Stimulated activated CD4-positive, alpha-beta T cell treated with anti-CD3 and anti-CD28 coated beads, Interleukin-15, amount 100 ng/mL, for 1 hour (primary cell): ENCODE data around the gene ZNF410.
"Not testable (repeated sequence)": the region's sequence is repeated elsewhere in the genome, so short reads cannot be mapped to it uniquely, and the experiment has no call there.

ENCODE experiments used
- DNase-seq, 2 donors: peaks; one replicate each; pipeline ENCODE4 v3.0.0-alpha.2; 2020; ENCODE audit warnings: low read depth in 1 of 2, low spot score in 1 of 2

Gene ZNF410, protein sequence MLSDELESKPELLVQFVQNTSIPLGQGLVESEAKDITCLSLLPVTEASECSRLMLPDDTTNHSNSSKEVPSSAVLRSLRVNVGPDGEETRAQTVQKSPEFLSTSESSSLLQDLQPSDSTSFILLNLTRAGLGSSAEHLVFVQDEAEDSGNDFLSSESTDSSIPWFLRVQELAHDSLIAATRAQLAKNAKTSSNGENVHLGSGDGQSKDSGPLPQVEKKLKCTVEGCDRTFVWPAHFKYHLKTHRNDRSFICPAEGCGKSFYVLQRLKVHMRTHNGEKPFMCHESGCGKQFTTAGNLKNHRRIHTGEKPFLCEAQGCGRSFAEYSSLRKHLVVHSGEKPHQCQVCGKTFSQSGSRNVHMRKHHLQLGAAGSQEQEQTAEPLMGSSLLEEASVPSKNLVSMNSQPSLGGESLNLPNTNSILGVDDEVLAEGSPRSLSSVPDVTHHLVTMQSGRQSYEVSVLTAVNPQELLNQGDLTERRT

DNA sequence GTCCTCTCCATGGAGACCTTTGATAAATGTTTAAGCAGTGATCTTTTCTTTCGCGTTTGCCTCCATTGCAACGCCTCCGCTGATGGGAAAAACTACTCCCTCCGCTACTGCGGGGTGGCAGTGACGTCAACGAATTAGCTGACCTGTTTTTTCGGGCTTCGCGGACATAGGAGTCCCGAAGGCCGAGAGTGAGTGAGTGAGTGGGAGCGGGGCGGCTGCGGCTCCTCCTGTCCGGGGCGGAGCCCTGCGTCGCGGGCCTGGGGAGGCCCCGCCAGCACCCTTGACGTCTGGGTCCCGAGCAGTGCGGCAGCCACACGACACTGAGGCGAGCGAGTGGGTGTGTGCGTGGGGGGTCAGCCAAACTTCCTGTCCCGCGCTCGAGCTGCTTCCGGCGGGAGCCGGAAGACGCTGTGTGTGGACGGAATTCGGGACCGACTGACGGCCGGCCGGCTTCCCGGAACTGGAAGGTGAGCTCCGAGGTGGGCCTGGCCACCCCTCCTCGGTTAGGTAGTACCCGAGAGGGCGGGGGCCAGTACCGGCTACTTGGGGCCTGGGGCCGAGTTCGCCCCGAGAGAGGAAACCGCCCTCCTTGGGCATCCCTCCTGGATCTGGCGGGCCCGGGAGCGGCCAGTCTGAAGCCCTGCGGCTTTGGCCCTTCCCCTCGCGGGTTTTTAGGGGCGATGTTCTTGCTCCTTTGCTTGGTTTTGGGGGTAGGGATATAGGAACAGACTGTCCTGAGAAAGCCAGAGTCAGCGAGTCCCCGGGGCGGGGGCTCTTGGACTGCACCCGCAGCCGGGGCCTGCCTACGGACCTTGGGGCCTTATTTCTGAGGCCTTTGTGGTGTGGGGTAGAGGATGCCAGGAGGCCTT, at the start of gene ZNF410:
Gene ZNF410, plus strand, starts transcription at position 411 of the 869 bp plus-strand sequence. CDS start 5,317 bp downstream, outside the sequence.
- peak; percentile 69 to 87 for DNase-seq

DNA sequence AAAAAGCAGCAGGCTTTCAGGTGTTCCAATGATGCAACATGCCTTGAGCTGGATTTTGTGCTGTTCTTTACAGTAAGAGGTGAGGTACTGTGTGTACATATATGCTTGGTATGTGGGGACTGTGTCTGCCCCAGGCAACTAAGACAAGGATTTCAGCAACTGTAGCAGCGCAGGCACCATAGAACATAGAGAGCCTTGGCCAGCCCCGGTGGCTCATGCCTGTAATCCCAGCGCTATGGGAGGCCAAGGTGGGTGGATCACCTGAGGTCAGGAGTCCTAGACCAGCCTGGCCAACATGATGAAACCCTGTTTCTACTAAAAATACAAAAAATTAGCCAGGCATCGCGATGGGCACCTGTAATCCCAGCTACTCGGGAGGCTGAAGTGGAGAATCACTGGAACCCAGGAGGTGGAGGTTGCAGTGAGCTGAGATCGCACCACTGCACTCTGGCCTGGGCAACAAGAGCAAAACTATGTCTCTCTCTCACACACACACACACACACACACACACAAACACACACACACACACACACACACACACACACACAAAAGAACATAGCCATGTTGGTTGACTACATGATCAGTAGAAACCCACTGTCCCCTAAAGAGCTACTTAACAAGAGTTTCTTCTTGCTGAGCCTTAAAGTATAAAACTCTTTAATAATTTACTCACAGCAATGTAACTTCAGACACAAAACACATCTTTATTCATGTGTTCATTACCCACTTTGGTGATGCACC, 48.2 kb upstream of the ZNF410 start:
- not testable (repeated sequence) for DNase-seq

DNA sequence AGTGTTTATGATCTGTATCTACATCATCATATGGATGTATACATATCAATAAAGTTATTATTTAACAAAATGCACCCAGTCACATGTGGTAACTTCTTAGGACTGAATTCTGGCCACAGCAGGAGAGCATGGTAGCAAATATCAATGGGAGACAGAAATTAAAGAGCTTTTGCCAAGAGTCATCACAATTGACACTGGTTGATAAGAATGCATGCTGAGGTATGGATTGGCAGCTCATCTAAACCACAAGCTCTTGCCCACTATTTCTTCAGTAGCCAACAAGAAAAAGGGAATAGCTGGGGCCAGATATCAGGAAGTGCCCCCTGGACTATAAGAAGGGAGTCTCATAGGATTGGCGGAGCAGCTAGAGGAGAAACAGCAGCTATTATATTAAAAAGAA, 44.5 kb upstream of the ZNF410 start:
- DNase-seq: no peak

DNA sequence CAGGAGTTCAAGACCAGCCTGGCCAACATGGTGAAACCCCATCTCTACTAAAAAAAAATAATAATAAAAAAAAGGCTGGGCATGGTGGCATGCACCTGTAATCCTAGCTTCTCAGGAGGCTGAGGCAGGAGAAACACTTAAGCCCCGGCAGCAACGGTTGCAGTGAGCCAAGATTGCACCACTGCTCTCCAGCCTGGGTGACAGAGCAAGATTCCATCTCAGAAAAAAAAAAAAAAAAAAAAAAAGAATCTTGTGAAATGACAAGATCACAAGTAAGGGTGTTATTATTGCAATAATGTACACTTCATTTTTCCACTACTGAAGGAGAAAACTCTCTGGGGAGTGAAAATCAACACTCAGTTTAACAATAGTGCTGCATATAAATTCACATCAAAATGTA, 43.8 kb upstream of the ZNF410 start:
- DNase-seq: no peak

DNA sequence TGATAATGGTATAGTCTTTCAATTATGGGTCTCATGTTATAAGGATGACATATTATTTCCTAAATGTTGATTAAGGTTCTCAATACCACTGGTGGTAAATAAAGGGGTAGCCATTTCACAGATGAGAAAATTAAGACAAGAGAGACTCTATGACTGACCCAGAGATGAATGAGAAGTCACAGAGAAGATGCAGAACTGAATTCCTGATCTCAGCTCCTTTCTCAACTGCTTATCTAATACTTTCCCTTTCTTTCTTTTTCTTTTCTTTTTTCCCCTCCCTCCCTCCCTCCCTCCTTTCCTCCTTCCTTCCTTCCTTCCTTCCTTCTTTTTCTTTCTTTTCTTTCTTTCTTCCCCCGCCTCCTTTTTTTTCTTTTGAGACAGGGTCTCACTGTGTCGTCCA, 43.4 kb upstream of the ZNF410 start:
- DNase-seq: no peak

DNA sequence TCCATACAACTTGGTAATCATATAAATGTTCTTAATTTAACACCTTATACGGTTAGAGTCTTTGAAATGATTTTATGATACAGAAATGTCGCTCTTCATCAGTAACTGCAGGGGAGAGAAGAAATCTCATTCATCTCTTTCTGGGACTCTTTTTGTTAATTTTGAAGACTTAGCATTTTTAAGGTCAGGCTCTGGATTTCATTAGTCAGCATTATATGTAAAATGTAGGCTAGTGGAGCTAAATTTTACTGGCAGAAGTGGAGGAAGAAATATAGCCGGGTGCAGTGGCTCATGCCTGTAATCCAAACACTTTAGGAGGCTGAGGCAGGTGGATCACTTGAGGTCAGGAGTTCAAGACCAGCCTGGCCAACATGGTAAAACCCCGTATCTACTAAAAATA, 39.7 kb upstream of the ZNF410 start:
- DNase-seq: no peak

DNA sequence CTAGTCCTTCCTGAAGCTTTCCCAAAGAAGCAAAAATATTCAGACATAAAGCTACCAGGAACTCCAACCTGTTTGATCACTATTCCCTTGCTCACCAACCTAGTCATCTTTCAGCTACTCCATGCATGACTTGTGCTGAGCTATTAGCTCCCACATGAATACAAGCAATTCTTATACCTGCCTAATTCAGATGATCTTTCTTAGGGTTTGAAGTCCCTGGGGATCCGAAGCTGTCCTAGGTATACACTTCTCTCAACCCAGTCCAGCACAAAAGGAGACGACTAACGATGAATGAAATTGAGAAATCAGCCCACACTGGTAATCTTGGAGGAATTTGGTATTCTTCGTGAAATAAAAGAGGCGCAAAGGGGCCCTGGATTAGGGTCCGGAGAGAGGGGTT, 35.7 kb upstream of the ZNF410 start:
- DNase-seq: no peak

DNA sequence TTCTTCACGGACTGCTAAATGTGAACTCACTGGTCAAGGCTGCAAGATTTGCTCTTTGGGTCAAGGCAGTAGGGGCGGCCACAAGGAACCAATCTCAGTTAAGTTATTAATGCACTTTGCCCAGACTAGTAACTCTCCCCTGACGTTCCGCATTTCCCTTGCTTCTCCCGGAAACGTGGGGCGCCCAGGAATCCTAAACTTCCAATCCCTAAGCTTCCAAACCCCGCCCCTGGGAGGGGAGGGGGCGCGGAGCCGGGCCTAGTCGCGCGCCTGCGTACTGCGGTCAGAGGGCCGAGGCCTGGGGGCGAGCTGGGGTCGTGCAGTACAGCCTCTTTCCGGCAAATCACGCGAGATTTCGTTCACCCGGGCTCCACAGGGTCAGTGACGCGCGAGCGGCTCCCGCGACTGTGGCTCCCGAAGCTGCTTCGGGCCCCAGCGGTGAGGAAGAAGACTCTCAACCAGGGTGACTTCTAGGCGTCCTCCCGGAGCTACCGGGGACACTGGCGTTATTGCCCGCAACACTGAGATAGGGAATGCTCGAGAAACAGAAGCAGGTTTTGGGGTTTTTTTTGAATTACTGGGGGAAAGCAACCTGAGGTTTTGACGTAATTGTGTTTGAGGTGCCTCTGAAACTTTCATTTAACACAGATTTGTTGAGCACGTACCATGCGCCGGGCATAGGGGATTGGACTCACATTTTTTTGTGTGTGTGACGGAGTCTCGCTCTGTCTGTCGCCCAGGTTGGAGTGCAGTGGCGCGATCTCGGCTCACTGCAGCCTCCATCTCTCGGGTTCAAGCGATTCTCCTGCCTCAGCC, 34.9 kb upstream of the ZNF410 start, which contains the start of gene PTGR2:
Gene PTGR2, plus strand, starts transcription at position 265 of the 816 bp plus-strand sequence. CDS start 7,032 bp downstream, outside the sequence.
- DNase-seq: peak; percentile 70 to 79

DNA sequence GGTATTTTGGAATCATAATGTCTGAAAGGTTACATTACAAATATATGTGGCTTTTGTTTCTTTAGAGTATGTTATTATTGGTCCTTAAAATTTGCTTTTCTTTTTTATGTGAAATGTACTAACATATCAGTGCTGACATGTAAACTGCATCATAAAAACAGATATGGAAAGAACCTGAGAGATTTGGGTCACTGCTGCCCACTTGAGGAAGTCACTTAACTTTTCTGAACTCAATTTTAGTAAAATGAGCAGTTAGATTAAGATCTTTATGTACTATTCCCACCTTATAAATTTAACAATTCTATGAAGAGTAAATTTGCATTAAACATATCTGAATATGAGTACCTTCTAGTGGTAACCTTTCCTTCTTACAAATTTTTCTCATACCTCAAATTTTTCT, 27.5 kb upstream of the ZNF410 start:
- no peak for DNase-seq

DNA sequence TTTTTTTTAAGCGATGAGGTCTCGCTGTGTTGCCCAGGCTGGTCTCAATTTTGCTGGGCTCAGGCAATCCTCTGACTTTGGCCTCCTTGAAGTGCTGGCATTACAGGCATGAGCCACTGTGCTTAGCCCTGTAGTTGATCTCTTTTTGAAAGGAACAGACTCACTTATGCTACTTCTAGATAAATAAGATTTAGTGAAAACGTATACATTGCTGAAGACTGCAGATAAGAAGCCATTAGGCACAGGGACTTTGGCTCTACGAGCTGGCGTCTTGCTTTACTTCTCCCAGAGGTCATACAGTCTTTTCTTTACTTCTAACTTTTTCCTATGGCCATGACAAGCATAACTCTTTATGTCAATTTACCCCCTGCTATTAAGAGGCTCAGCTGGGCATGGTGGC, 25.6 kb upstream of the ZNF410 start:
- DNase-seq: no peak

DNA sequence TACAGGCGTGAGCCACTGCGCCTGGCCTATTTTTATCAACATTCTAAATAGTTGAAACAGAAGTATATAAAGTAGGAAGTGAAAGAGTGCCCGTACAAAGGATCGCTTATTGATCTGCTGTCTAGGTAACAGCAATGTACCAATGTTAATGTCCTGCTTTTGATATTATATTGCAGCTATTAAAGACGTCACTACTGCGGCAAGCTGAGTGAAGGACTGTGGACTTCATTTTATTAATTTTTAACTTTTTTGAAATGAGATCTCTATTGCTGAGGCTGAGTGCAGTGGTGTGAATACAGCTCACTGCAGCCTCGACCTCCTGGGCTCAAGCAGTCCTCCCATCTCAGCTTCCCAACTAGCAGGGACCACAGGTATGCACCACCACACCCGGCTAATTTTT, 24.2 kb upstream of the ZNF410 start:
- no peak for DNase-seq

DNA sequence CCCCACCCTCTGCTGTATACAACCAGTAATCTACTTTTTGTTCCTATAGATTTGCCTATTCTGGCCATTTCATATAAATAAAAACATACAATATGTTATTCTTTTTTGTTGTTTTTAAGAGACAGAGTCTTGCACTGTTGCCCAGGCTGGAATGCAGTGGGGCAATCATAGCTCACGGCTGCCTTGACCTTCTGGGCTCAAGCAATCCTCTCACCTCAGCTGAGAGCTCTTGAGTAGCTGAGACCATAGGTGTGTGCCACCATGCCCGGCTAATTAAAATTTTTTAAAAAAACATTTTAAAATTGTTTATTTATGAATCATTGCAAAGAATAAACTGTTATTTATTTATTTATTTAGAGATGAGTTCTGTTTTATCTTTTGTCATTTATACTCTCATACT, 23.4 kb upstream of the ZNF410 start:
- no peak for DNase-seq

DNA sequence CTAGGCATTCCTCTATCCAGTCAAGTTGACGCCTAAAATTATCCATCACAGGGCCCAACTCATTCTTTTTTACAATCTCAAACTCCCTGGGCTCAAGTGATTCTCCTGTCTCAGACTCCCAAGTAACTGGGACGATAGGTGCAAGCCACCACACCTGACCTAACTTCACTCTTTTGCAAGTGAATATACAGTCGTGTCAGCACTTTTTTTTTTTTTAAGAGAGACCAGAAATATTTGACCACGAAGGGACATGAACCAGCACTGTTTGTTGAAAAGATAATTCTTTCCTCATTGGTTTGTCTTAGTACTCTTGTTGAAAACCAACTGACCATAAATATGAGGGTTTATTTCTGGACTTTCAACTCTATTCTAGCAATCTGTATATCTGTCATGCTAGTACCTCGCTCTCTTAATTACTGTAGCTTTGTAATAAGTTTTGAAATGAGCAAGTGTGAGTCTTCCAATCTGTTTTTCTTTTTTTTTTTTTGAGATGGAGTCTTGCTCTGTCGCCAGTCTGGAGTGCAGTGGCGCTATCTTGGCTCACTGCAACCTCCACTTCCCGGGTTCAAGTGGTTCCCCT, 21.0 kb upstream of the ZNF410 start:
- DNase-seq: no peak

DNA sequence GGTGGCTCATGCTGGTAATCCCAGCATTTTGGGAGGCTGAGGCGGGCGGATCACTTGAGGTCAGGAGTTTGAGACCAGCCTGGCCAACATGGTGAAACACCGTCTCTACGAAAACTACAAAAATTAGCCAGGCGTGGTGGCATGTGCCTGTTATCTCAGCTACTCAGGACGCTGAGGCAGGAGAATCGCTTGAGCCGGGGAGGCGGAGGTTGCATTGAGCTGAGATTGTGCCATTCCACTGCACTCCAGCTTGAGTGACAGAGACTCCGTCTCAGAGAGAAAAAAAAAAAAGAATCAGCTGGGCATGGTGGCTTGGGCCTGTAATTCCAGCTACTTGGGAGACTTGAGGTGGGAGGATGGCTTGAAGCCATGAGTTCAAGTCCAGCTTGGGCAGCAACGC, 16.9 kb upstream of the ZNF410 start:
- not testable (repeated sequence) for DNase-seq

DNA sequence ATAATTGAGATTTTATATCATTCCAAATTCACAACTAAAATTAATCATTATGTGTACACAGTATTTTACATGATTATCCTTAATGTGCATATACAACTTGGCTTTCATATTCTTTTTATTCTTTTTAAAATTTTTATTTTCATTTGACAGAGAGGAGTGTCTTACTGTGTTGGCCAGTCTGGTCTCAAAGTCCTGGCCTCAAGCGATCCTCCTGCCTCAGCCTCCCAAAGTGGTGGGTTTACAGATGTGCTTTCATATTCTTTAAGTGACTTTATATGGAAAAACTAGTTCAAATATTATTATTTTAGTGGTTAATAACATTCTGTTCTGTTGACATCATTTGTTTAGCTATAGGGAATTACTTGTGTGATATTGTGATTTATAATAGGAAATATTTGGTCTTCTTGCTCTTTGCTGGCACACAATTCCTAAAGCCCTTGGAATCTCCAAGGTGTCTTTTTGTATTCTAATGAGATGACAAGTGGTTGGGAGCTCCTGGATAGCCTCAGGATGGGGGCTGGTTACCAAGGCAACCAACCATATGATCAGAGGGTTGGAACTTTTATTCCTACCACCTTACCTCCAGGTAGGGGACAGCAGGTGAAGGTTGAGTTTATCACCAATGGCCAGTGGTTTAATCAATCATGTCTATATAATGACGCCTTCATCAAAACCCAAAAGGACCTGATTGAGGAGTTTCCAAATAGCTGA, 16.0 kb upstream of the ZNF410 start:
- DNase-seq: no peak

DNA sequence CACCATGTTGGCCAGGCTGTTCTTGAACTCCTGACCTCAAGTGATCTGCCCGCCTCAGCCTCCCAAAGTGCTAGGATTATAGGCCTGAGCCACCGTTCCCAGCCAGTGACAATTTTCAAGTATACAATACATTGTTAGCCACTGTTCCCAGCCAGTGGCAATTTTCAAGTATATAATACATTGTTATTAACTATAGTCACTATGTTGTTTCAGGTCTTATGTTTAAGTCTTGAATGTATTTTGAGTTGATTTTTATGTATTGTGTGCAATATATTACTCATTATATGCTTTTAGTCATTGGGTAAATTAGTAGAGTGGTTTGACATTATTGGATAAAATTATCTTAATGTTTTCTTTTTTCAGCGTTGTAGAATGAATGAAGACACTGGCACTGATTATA, 13.0 kb upstream of the ZNF410 start:
- DNase-seq: no peak

DNA sequence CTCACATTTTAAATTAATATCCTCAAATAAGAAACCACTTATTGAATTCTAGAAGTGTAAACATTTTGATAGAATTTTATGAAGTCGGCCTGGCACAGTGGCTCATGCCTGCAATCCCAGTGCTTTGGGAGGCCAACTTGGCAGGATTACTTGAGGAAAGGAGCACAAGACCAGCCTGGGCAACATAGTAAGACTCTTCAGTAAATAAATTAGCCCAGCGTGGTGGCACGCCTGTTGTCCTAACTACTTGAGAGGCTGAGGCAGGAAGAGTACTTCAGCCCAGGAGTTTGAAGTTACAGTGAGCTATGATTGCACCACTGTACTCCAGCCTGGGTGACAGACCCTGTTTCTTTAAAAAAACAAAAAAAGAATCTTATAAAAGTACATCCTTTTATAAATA, 8.9 kb upstream of the ZNF410 start:
- DNase-seq: no peak

DNA sequence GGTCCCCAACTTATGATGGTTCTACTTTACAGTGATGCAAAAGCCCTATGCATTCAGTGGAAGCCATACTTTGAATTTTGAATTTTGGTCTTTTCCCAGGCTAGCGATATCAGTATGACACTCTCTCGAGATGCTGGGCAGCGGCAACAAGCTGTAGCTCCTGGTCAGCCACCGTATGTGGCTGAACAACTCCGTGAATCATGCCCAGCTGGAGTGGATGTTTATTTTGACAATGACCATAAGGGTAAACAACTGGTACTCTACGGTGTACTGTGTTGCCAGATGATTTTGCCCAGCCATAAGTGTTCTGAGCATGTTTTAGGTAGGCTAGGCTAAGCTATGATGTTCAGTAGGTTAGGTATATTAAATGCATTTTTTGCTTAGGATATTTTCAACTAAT, 8.2 kb upstream of the ZNF410 start:
- DNase-seq: no peak

DNA sequence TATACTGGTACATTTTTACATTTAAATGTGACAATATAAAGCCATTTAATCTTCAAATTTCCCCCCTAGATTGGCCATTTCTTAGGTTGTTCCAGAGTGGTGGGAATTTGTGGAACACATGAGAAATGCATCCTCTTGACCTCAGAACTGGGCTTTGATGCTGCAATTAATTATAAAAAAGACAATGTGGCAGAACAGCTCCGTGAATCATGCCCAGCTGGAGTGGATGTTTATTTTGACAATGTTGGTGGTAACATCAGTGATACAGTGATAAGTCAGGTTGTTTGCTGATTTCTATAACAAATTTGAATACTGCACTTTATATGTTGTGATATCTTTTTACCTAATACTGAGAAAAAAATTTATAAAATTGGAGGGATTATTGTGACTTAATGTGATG, 7.6 kb upstream of the ZNF410 start:
- DNase-seq: no peak
